Stomach (tissue), 4 donors: Measurements from ENCODE around the gene ZNF219.

Experiments
- CTCF ChIP-seq, 7 experiments: fragments of 450-650 bp in 4 of 7; fragments of 200-600 bp in 3 of 7; sonication (generic) in 3 of 7; IDR thresholded peaks; one replicate each; pipeline ENCODE4 v1.5.1; 2016 to 2019; ENCODE audit warnings: antibody characterized with exemption in 7 of 7, control low read depth in 2 of 7, mild to moderate bottlenecking in 1 of 7
- POLR2A ChIP-seq, 4 donors: fragments of 450-650 bp; IDR thresholded peaks; one replicate each; pipeline ENCODE4 v1.6.1; 2016; ENCODE audit warnings: antibody characterized with exemption in 4 of 4, control low read depth in 2 of 4, mild to moderate bottlenecking in 1 of 4, moderate library complexity in 1 of 4

DNA sequence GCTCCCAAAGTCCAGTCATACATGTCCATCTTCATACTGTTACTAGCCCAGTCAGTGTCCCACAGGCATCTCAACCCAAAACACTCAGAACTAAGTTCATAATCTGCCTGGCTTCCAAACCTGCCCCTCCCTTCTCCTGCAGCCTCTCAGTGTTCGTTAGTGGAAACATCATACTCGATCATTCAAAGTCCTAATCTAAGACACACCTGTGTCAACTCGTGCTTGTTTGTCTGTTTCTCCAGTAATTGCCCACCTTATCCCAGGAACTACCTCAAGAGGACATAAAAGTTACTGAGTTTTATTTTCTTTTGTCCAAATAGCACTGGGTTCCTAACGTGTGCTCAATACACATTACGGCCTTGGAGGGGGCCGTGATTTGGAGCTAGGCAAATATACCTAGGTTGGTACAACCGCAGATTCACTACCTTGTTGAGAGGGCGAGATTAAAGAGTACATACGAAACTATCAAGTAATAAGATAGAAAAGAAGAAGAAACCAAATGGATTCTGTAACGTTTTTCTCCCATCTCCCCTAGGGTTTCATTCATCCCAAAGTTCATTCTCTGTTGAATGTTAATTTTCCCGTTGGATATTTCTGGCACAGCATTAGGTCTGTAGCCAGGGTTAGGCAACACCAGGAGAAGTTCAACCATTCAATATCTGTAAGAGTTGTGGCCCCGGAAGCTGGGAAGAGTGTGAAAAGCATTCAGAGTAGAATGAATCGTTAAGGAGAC lies 37.7 kb downstream of the ZNF219 start:
- TF ChIP-seq CTCF (IDR thresholded peaks at IDR 0.05) (no peak), POLR2A (IDR thresholded peaks at IDR 0.05) (no peak)
